ENCODE data around the gene CALCOCO1.

DNA sequence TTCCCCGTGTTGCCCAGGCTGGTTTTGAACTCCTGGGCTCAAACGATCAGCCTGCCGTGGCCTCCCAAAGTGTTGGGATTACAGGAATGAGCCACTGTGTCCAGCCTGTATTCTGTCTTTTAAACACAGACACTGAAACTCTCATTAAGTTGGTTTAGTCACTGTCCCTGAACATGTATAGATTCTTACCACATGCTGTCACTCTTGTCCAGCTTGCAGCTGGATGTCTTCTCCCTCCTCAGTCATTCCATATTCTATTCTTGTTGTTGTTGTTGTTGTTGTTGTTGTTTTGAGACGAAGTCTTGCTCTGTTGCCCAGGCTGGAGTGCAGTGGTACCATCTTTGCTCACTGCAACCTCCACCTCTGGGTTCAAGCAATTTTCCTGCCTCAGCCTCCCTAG lies 39.1 kb downstream of the CALCOCO1 start:
- TF ChIP-seq, protein P1, sequence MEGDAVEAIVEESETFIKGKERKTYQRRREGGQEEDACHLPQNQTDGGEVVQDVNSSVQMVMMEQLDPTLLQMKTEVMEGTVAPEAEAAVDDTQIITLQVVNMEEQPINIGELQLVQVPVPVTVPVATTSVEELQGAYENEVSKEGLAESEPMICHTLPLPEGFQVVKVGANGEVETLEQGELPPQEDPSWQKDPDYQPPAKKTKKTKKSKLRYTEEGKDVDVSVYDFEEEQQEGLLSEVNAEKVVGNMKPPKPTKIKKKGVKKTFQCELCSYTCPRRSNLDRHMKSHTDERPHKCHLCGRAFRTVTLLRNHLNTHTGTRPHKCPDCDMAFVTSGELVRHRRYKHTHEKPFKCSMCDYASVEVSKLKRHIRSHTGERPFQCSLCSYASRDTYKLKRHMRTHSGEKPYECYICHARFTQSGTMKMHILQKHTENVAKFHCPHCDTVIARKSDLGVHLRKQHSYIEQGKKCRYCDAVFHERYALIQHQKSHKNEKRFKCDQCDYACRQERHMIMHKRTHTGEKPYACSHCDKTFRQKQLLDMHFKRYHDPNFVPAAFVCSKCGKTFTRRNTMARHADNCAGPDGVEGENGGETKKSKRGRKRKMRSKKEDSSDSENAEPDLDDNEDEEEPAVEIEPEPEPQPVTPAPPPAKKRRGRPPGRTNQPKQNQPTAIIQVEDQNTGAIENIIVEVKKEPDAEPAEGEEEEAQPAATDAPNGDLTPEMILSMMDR (IDR thresholded peaks at IDR 0.05; ENCODE audit: low read depth, low read length): no peak
- TF ChIP-seq EZH2phosphoT487 (IDR thresholded peaks at IDR 0.05; ENCODE audit: low read depth): no peak

Data from OCI-LY3 (cell line).